ENCODE measurements around the gene SYT3. TPM values are rescaled to one million over a fixed set of nuclear protein-coding genes. Genes with fewer than 3 reads are reported as not detected.

The SYT3 gene
- total and polyA plus RNA-seq, 2 experiments from 2014 or later: 10.0 to 25.5 TPM

DNA sequence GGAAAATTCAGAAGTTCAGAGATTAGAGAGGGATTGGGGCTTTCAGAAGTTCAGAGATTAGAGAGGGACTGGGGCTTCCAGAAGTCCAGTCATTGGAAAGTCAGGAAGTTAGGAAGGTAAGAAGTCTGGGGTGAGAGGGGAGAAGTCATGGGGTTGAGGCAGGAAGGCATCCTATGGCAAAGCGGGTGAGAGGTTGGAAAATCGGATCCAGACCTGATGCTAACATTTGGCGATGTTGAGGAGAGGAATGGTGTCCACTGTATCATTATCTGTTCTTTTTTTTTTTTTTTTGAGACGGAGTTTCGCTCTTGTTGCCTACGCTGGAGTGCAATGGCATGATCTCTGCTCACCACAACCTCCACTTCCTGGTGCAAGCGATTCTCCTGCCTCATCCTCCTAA lies 11.1 kb downstream of the SYT3 start (continued):
- TF ChIP-seq, protein P1, sequence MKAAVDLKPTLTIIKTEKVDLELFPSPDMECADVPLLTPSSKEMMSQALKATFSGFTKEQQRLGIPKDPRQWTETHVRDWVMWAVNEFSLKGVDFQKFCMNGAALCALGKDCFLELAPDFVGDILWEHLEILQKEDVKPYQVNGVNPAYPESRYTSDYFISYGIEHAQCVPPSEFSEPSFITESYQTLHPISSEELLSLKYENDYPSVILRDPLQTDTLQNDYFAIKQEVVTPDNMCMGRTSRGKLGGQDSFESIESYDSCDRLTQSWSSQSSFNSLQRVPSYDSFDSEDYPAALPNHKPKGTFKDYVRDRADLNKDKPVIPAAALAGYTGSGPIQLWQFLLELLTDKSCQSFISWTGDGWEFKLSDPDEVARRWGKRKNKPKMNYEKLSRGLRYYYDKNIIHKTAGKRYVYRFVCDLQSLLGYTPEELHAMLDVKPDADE (IDR thresholded peaks at IDR 0.05): no peak
- TF ChIP-seq EZH2phosphoT487 (IDR thresholded peaks at IDR 0.05; ENCODE audit: unreplicated experiment): no peak
- TF ChIP-seq, protein P2, sequence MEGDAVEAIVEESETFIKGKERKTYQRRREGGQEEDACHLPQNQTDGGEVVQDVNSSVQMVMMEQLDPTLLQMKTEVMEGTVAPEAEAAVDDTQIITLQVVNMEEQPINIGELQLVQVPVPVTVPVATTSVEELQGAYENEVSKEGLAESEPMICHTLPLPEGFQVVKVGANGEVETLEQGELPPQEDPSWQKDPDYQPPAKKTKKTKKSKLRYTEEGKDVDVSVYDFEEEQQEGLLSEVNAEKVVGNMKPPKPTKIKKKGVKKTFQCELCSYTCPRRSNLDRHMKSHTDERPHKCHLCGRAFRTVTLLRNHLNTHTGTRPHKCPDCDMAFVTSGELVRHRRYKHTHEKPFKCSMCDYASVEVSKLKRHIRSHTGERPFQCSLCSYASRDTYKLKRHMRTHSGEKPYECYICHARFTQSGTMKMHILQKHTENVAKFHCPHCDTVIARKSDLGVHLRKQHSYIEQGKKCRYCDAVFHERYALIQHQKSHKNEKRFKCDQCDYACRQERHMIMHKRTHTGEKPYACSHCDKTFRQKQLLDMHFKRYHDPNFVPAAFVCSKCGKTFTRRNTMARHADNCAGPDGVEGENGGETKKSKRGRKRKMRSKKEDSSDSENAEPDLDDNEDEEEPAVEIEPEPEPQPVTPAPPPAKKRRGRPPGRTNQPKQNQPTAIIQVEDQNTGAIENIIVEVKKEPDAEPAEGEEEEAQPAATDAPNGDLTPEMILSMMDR (conservative IDR thresholded peaks at IDR 0.05; ENCODE audit: low read depth in 2 of 2): no peak
- no peak for TF ChIP-seq STAT1 (IDR thresholded peaks at IDR 0.05; ENCODE audit: unreplicated experiment)
- TF ChIP-seq NANOG (IDR thresholded peaks at IDR 0.05; ENCODE audit: borderline replicate concordance): no peak
- no peak for TF ChIP-seq ZNF114 (CRISPR knock-in tag; IDR thresholded peaks at IDR 0.05)
- no peak for TF ChIP-seq CREB1 (CRISPR knock-in tag; IDR thresholded peaks at IDR 0.05; ENCODE audit: low read depth)
- no peak for TF ChIP-seq JUNB (IDR thresholded peaks at IDR 0.05; ENCODE audit: unreplicated experiment)
- TF ChIP-seq, protein P3, sequence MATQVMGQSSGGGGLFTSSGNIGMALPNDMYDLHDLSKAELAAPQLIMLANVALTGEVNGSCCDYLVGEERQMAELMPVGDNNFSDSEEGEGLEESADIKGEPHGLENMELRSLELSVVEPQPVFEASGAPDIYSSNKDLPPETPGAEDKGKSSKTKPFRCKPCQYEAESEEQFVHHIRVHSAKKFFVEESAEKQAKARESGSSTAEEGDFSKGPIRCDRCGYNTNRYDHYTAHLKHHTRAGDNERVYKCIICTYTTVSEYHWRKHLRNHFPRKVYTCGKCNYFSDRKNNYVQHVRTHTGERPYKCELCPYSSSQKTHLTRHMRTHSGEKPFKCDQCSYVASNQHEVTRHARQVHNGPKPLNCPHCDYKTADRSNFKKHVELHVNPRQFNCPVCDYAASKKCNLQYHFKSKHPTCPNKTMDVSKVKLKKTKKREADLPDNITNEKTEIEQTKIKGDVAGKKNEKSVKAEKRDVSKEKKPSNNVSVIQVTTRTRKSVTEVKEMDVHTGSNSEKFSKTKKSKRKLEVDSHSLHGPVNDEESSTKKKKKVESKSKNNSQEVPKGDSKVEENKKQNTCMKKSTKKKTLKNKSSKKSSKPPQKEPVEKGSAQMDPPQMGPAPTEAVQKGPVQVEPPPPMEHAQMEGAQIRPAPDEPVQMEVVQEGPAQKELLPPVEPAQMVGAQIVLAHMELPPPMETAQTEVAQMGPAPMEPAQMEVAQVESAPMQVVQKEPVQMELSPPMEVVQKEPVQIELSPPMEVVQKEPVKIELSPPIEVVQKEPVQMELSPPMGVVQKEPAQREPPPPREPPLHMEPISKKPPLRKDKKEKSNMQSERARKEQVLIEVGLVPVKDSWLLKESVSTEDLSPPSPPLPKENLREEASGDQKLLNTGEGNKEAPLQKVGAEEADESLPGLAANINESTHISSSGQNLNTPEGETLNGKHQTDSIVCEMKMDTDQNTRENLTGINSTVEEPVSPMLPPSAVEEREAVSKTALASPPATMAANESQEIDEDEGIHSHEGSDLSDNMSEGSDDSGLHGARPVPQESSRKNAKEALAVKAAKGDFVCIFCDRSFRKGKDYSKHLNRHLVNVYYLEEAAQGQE (IDR thresholded peaks at IDR 0.05; ENCODE audit: unreplicated experiment): no peak
- TF ChIP-seq ZNF331 (CRISPR knock-in tag; IDR thresholded peaks at IDR 0.05; ENCODE audit: low read depth): no peak
- TF ChIP-seq POLR2AphosphoS5 (IDR thresholded peaks at IDR 0.05; ENCODE audit: low read depth): no peak
- no peak for TF ChIP-seq EZH2 (IDR thresholded peaks at IDR 0.05; ENCODE audit: low read depth, unreplicated experiment)

DNA sequence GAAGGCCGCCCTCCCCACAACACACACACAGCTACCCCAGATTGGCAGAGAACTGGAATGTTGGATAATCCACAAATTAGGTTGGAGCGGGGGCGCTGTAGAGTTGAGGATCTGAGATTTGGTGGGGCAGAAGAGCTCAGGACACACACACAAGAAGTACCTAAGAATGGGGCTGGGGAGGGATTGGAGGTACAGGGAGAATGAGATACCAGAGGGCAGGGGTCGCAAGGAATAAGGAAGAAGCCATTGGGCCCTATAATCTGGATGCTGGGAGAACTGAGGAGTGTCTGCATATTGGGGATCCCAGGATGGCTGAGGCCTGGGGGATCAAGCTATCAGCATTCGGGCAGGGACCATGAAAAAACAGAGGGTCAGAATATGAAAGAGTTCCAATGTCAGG lies 11.5 kb downstream of the SYT3 start:
- Histone ChIP-seq H3K9me2 (ENCODE audit: insufficient read depth) (no peaks in the 10 kb centered on the region), H3K36me3 (ENCODE audit: insufficient read depth) (no peaks in the 10 kb centered on the region), H3F3A (replicated peaks; ENCODE audit: low read depth) (no peaks in the 10 kb centered on the region), H3K4me1 (ENCODE audit: insufficient read depth) (no peaks in the 10 kb centered on the region), H3K27me3 (ENCODE audit: insufficient read depth) (no peaks in the 10 kb centered on the region), H3K79me2 (replicated peaks; ENCODE audit: insufficient read depth) (no peaks in the 10 kb centered on the region), H3K4me3 (no peak overlapping the region), H4K20me1 (replicated peaks; ENCODE audit: insufficient read depth) (no peaks in the 10 kb centered on the region), H3K4me2 (no peak overlapping the region), H3K27ac (ENCODE audit: low read depth) (no peak overlapping the region), H2AFZ (no peak overlapping the region)
- DNase-seq (ENCODE audit: low spot score) (peak; percentile 35), ATAC-seq (no peak)
- Mint-ChIP-seq H3K27ac (no peak overlapping the region), H3K4me3 (no peak overlapping the region), H3K9me3 (peaks cover 95% of the 10 kb centered on the region), H3K4me1 (no peaks in the 10 kb centered on the region), H3K27me3 (ENCODE audit: insufficient read depth, low read depth, poor library complexity) (peaks cover 20% of the 10 kb centered on the region), H3K36me3 (ENCODE audit: low read depth) (peaks cover 43% of the 10 kb centered on the region)
- TF ChIP-seq, protein P3 (IDR thresholded peaks at IDR 0.05; ENCODE audit: unreplicated experiment): no peak
- TF ChIP-seq ZNF114 (CRISPR knock-in tag; IDR thresholded peaks at IDR 0.05) (no peak), JUNB (IDR thresholded peaks at IDR 0.05; ENCODE audit: unreplicated experiment) (no peak)
- TF ChIP-seq, protein P2 (conservative IDR thresholded peaks at IDR 0.05; ENCODE audit: low read depth in 2 of 2): peak; percentile 37 to 60

Data from GM23338 (cell line).